OCI-LY7 (cell line): ENCODE results near the gene RASGRP1. TPM values are rescaled to one million over a fixed set of nuclear protein-coding genes. Genes with fewer than 3 reads are reported as not detected.

Source experiments
- BruUV-seq: library from RNA; stranded (reverse); fragments of 400-500 nt; replicated peaks from 2 replicates; lab custom pipeline; 2021; lab: Mats Ljungman, UMichigan
- CTCF ChIA-PET: fragments of 300-600 bp; sonication (Branson Sonifier 250); formaldehyde crosslinking; loops from one replicate; lab custom pipeline; 2022; ENCODE audit warnings: antibody characterized with exemption; ENCODE audit not compliant: unreplicated experiment; lab: Charles Lee
- POLR2A ChIA-PET: fragments of 300-600 bp; sonication (Branson Sonifier 250); formaldehyde crosslinking; loops from one replicate; lab custom pipeline; 2022; ENCODE audit warnings: antibody characterized with exemption; lab: Charles Lee
- DNase-seq: peaks from one replicate; pipeline ENCODE4 v3.0.0-alpha.2; 2015; ENCODE audit warnings: low spot score
- H2AFZ ChIP-seq: fragments of 200-600 bp; sonication (generic), shearing (Covaris generic); 2 replicates; pipeline ENCODE4 v1.6.1; 2014; ENCODE audit warnings: mild to moderate bottlenecking, antibody characterized with exemption, low read length, moderate library complexity
- H3K27ac ChIP-seq: fragments of 200-600 bp; sonication (generic); 2 replicates; pipeline ENCODE4 v1.5.1; 2014; ENCODE audit warnings: mixed run types, low read depth, mild to moderate bottlenecking, moderate library complexity, low read length, inconsistent platforms; ENCODE audit not compliant: poor library complexity, severe bottlenecking
- H3K36me3 ChIP-seq: fragments of 200-600 bp; sonication (generic); 2 replicates; pipeline ENCODE4 v1.6.1; 2014; ENCODE audit warnings: mild to moderate bottlenecking, antibody characterized with exemption, low read length, moderate library complexity, mixed read lengths; ENCODE audit not compliant: insufficient read depth
- H3K4me1 ChIP-seq: fragments of 200-600 bp; sonication (generic); 2 replicates; pipeline ENCODE4 v1.5.1; 2014; ENCODE audit warnings: mild to moderate bottlenecking, low read length; ENCODE audit not compliant: insufficient read depth, poor library complexity, severe bottlenecking
- H3K4me2 ChIP-seq: fragments of 200-600 bp; sonication (generic); 2 replicates; pipeline ENCODE4 v1.6.1; 2014; ENCODE audit warnings: mild to moderate bottlenecking, low read length
- H3K4me3 ChIP-seq: fragments of 200-600 bp; sonication (generic); 2 replicates; pipeline ENCODE4 v1.5.1; 2014; ENCODE audit warnings: mild to moderate bottlenecking, low read depth, low read length; ENCODE audit not compliant: poor library complexity, severe bottlenecking
- H3K79me2 ChIP-seq: fragments of 200-600 bp; sonication (generic); 2 replicates; pipeline ENCODE4 v1.6.1; 2016; ENCODE audit warnings: low read depth, mild to moderate bottlenecking, low read length, moderate library complexity, mixed read lengths; ENCODE audit not compliant: insufficient read depth
- H3K9me2 ChIP-seq: fragments of 200-600 bp; sonication (generic); 2 replicates; pipeline ENCODE4 v1.6.1; 2016; ENCODE audit warnings: mild to moderate bottlenecking, low read length, mixed read lengths; ENCODE audit not compliant: insufficient read depth
- H3K9me3 ChIP-seq: fragments of 200-600 bp; sonication (generic); 2 replicates; pipeline ENCODE4 v1.6.1; 2014; ENCODE audit warnings: mild to moderate bottlenecking, mixed run types, low read length, mixed read lengths
- H4K20me1 ChIP-seq: fragments of 200-600 bp; sonication (generic); 2 replicates; pipeline ENCODE4 v1.6.1; 2014; ENCODE audit warnings: mild to moderate bottlenecking, antibody characterized with exemption, low read length, moderate library complexity, mixed read lengths; ENCODE audit not compliant: insufficient read depth
- EZH2phosphoT487 ChIP-seq: fragments of 200-600 bp; sonication (generic); IDR thresholded peaks from 2 replicates; pipeline ENCODE4 v1.6.1; 2018; ENCODE audit warnings: low read depth, borderline replicate concordance, mild to moderate bottlenecking, mixed run types, antibody characterized with exemption, low read length, moderate library complexity, mixed read lengths
- intact Hi-C: fragments of 100-400 bp; cut with micrococcal nuclease; formaldehyde crosslinking; loops from one replicate; pipeline ENCODE4 v1.10.0; 2022; ENCODE audit not compliant: unreplicated experiment
- total RNA-seq, 2 experiments: library from RNA; depleted of rRNA in 1 of 2; stranded (reverse); fragments of >200 nt in 1 of 2; shearing (Covaris generic) in 1 of 2; gene quantifications; 2 replicates each; pipeline ENCODE4 v1.2.3, GENCODE V29; 2014 to 2022
- TF ChIP-seq, protein P1 (sequence below): fragments of 200-600 bp; sonication (generic); conservative IDR thresholded peaks from 2 replicates; pipeline ENCODE4 v1.5.1; 2014; ENCODE audit warnings: mild to moderate bottlenecking, antibody characterized with exemption, low read length, moderate library complexity, mixed read lengths

Gene RASGRP1
- total RNA-seq, 2 experiments from 2014 or later = 6.1 to 17.2 TPM

DNA sequence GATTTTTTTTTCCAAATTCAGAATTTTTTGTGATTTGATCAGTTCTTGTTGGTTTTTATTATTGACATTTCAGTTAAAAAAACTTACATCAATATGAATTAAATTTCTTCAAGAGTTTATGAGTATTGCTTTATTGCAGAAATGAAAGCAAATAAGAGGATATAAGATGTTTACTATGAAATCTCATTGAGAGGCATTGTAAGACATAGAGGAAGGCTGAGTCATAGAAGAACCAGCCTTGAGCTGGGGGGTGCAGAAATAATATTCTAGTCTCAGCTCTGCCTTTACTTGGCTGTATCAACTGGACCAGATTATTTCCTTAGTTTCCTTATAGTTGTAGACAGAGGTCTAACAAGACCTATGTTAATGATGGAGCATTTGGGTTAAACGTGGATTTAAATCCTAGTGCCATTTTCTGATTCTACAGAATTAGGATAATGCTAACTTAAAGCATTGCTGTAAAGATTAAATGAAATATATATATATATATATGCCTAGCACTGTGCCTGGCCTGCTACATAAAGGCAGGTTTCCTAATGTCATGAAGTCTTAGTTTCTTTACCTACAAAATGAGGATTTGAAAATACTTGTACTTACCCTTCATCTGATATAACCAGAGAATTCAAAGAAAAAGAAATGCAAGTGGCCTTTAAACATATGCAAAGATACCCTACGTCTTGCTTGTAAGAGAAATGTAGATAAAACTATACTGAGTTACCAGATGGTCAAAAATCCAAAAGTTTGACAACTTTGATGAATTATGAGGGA lies 103.4 kb downstream of the RASGRP1 start:
- DNase-seq = no peak
- no peak overlapping the region for H3K4me2 ChIP-seq

DNA sequence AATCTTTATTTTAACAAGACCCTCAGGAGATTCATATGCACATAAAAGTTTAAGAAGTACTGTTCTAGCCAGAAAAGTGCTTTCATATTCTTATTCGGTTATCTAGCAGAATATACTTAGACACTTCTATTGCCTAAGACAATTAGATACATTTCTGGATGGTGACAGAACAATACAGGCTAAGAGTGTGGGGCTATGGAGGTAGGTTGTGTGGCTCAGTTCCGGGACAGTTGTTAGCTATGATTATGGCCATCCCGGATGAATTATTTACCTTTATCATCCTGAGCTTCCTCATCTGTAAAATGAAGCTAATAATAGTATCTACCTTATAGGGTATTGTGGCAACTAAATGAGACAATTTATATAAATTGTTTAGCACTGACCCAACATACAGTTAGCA lies 104.1 kb downstream of the RASGRP1 start:
- peaks cover 4% of the 10 kb centered on the region; the same call in 1 of the 2 replicates for H3K36me3 ChIP-seq
- intact Hi-C loops = no loop called here
- no peak for DNase-seq
- H3K4me3 ChIP-seq = no peak overlapping the region
- 0 out of 2 replicates have a peak, but pooled peaks cover 4% of the 10 kb centered on the region for H4K20me1 ChIP-seq
- H2AFZ ChIP-seq = no peak overlapping the region
- H3K27ac ChIP-seq = no peak overlapping the region
- H3K9me2 ChIP-seq = no peaks in the 10 kb centered on the region
- POLR2A ChIA-PET = no interaction called here
- H3K79me2 ChIP-seq = peaks cover 76% of the 10 kb centered on the region
- H3K9me3 ChIP-seq = no peaks in the 10 kb centered on the region
- CTCF ChIA-PET = no interaction called here
- TF ChIP-seq EZH2phosphoT487 = no peak
- TF ChIP-seq, protein P1, sequence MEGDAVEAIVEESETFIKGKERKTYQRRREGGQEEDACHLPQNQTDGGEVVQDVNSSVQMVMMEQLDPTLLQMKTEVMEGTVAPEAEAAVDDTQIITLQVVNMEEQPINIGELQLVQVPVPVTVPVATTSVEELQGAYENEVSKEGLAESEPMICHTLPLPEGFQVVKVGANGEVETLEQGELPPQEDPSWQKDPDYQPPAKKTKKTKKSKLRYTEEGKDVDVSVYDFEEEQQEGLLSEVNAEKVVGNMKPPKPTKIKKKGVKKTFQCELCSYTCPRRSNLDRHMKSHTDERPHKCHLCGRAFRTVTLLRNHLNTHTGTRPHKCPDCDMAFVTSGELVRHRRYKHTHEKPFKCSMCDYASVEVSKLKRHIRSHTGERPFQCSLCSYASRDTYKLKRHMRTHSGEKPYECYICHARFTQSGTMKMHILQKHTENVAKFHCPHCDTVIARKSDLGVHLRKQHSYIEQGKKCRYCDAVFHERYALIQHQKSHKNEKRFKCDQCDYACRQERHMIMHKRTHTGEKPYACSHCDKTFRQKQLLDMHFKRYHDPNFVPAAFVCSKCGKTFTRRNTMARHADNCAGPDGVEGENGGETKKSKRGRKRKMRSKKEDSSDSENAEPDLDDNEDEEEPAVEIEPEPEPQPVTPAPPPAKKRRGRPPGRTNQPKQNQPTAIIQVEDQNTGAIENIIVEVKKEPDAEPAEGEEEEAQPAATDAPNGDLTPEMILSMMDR = no peak
- peaks cover 6% of the 10 kb centered on the region for H3K4me1 ChIP-seq
- no TSS peak for BruUV-seq
- H3K4me2 ChIP-seq = no peak overlapping the region

More for the DNA sequence above, 103.4 kb downstream of the RASGRP1 start:
- intact Hi-C loops = no loop called here
- BruUV-seq = no TSS peak
- H3K4me3 ChIP-seq = no peak overlapping the region
- no peak overlapping the region for H3K27ac ChIP-seq
- ChIA-PET POLR2A (no interaction called here), CTCF (no interaction called here)
- no peaks in the 10 kb centered on the region for H3K4me1 ChIP-seq
- H2AFZ ChIP-seq = no peak overlapping the region
- TF ChIP-seq, protein P1 = no peak
- no peak for TF ChIP-seq EZH2phosphoT487
- 0 out of 2 replicates have a peak, but pooled peaks cover 4% of the 10 kb centered on the region for H4K20me1 ChIP-seq
- no peaks in the 10 kb centered on the region for H3K9me2 ChIP-seq
- H3K79me2 ChIP-seq = peaks cover 69% of the 10 kb centered on the region; the same call in 1 of the 2 replicates
- H3K9me3 ChIP-seq = no peaks in the 10 kb centered on the region
- peaks cover 4% of the 10 kb centered on the region; the same call in 1 of the 2 replicates for H3K36me3 ChIP-seq

DNA sequence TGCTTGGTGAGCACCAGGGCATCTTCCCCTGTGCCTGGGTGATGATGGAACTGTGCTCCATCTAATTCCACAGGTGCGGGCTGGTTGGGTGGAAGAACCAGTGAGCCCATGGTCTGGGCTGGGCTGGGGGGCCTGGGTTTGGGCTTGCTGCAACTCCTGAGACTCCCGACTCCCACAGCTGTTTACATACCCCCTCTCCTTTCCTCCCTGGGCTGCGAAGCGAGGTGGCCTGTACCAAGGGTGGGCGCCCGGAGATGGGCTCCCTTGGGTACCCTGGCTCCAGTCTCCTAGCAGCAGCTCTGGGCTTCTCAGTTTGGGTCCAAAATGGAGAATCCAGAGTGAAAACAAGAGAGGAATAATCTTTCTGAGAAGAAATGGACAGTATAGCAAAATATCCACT lies 105.1 kb downstream of the RASGRP1 start:
- no peak overlapping the region for H2AFZ ChIP-seq
- no peak overlapping the region for H3K4me2 ChIP-seq
- peaks cover 15% of the 10 kb centered on the region for H3K4me1 ChIP-seq
- CTCF ChIA-PET = no interaction called here
- no peak overlapping the region for H3K27ac ChIP-seq
- H3K36me3 ChIP-seq = peaks cover 4% of the 10 kb centered on the region; the same call in 1 of the 2 replicates
- no peak overlapping the region for H3K4me3 ChIP-seq
- POLR2A ChIA-PET = no interaction called here
- TF ChIP-seq, protein P1 = no peak
- TF ChIP-seq EZH2phosphoT487 = no peak
- no peak for DNase-seq
- no TSS peak for BruUV-seq
- intact Hi-C loops = no loop called here
- H4K20me1 ChIP-seq = peaks cover 13% of the 10 kb centered on the region
- H3K9me2 ChIP-seq = no peaks in the 10 kb centered on the region
- no peaks in the 10 kb centered on the region for H3K9me3 ChIP-seq
- peaks cover 86% of the 10 kb centered on the region for H3K79me2 ChIP-seq
